Stimulated activated CD4-positive, alpha-beta T cell treated with anti-CD3 and anti-CD28 coated beads, Interleukin-1b, Interleukin-23, amount 100 ng/mL, for 4 hours (primary cell): Measurements from ENCODE around the gene CCDC57.

Experiments used
- DNase-seq, 2 donors: peaks; one replicate each; pipeline ENCODE4 v3.0.0-alpha.2; 2020; ENCODE audit warnings: low read depth in 2 of 2

CCDC57 gene

GRCh38 chr17:82126556-82127314 is 85.9 kb downstream of the CCDC57 start:
- peak; percentile 40 to 61 for DNase-seq

- DNase-seq, result no peak
Observed at GRCh38 chr17:82124101-82124500, 88.5 kb downstream of the CCDC57 start.

DNA sequence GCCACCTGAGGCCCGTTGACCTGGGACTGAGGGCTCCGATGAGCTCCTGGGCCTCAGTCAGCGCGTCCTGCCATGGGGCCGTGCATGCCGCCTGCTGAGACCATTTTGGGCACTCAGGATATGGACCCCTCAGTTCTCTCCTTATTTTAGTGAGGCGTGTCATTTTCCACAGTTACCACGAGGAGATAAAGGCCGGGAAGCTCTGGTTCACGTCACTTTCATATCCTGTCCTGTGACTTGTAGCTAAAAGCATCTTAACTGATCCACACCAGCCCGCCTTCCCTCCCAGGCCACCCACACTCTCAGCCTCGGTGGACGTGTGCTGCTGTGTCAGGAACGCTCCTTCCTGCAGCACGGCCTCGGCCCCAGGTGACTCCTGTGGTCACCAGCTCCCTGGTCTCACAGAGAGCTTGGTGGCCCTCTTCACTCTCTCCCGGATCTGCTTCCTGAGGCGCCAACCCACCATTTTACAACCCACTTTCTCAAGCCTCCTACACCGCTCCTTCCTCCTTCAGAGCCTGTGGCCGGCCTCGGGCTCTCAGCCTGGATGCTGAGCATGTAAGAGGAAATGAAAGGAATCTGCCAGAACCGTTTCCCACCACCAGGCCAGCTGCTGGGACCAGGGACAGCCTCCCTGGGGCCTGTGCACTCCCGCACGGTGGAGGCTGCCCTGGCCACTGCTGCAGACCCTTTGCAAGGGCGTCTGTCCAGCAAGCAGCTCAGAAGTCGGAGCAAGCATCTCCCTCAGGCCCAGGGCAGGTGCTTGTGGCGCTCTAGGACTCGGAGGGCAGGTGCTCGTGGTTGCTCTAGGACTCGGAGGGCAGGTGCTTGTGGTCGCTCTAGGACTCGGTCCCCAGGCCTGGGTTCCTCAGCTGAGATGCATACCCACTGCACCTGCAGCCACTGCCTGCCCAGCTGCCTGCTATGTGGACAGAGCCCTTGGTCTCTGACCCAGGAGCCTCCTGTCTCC is 90.7 kb downstream of the CCDC57 start:
- DNase-seq, result no peak

DNA sequence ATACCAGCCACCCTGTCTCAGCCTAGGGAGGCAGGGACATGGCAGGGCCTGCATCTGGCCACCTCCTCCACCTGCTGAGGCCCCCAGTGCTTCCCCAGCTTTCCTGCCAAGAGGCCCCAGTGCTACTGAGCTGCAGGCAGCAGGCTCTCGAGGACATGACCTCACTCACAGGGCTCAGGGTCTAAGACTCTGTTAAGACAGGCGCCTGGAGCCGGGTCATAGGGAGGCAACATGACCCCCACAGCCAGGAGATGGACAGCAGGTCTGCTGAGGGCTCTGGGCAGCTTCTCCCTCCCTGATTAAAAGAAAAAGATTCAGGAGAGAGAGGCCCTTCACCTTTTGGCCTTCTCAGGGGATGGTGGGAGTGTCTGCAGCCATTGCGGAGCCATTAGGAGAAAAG is 91.4 kb downstream of the CCDC57 start:
- no peak for DNase-seq

DNA sequence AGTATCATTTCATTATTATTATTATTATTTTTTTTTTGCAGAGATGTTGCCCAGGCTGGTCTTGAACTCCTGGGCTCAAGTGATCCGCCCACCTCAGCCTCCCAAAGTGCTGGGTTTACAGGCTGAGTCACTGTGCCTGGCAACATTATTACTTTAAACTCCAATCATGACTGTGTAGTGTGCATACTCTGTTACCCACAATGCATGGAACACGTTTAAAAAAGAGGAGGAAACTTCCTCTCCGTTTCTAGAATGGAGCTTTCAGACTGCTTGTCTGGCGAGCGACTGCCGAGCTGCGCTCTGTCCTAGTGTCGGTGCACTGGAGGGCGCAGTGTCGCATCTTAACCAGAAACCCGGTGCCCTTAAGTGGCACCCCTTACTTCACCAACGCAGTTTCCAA is 92.5 kb downstream of the CCDC57 start:
- DNase-seq, result no peak

GRCh38 chr17:82118815-82119380 is 93.7 kb downstream of the CCDC57 start:
- no peak for DNase-seq

- no peak for DNase-seq
Observed at GRCh38 chr17:82118168-82118814, 94.4 kb downstream of the CCDC57 start.

DNA sequence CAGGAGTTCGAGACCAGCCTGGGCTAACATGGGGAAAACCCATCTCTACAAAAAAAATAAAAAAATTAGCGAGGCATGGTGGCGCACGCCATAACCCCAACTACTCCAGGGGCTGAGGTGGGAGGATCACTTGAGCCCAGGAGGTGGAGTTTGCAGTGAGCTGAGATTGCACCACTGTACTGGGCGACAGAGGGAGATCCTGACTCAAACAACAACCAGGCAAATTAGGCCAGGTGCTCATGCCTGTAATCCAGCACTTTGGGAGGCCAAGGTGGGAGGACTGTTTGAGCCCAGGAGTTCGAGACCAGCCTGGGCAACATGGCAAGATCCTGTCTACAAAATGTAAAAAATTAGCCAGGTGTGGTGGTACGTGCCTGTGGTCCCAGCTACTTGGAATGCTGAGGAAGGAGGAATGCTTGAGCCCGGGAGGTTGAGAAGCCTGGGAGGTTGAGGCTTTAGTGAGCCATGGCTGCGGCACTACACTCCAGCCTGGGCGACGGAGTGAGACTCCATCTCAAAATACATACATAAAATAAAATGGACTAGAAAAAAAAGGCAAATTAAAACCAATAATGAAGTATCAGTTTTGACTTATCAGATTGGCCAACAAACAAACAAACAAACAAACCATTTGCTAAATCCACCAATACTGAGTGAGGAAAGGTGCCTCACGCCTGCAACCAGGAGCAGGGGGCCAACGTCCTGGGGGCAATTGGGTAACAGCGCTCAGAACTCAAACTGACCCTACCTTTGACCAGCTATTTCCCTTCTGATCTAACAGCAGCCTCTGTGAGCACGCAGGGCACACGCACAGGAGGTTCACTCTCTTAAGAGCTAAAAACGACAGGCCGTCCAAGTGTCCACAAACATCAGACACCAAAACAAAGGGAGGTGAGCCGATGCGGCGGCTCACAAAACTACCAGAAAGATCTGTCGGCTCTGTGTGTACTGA is 95.2 kb downstream of the CCDC57 start:
- DNase-seq, result no peak

DNA sequence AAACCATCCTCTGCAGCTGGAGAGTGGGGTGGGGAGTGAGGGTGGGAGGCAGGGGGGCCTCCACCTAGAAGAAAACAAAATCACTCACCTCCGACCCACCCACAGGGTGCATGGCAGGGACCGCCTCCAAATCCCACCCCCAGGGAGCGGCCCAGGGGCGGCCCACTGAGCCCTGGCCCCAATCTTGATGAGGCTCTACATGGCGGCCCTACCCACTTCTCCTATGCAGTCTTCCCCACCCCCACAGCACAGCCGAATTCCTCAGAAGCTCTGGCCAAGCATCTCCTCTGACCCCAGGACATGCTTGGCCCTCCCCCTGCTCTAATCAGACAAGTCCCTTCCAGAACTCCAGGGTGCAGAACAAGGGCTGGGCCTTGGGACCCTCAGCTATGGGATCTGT is 96.4 kb downstream of the CCDC57 start:
- DNase-seq, result no peak

GRCh38 chr17:82114872-82115271 is 97.8 kb downstream of the CCDC57 start:
- no peak for DNase-seq

DNA sequence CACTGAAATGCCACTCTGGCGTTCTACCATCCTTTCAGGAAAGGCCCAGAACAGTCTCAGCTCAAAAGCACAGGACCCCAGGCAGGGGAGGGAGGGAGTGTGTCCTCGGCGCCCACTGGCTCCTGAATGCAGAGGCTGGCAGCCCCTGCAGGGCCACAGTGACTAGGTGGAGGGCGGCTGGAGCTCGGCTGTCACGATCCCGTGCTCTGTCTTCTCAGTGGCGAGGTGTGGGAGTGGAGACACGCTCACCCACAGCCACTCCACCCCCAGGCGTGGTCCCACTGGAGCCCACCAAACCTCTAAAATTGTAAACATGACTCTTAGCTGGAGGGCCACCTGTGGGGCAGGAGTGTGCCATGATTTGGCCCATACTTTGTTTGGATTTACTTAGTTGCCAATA is 98.2 kb downstream of the CCDC57 start:
- no peak for DNase-seq

DNA sequence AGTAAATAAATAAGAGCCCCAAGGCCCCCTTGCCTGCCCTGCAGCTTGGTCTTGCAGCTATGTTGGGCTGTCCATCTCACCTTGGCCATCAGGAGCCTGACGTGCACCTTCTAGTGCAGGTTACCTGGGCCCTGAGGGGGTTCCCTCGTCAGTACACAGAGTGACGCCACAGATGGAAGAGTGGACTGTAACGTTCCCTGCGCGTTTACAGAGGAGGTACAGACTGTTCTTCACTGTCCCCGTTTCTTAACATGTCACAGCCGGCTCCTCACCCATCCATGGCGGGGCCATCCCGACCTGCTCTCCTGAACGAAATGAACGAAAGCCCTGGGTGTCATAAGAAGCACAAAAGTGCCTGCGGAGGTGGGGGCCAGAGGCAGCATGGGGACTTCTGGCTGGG is 98.7 kb downstream of the CCDC57 start:
- no peak for DNase-seq

GRCh38 chr17:82113422-82113821 is 99.2 kb downstream of the CCDC57 start:
- no peak for DNase-seq

GRCh38 chr17:82112914-82113311 is 99.7 kb downstream of the CCDC57 start:
- no peak for DNase-seq

DNA sequence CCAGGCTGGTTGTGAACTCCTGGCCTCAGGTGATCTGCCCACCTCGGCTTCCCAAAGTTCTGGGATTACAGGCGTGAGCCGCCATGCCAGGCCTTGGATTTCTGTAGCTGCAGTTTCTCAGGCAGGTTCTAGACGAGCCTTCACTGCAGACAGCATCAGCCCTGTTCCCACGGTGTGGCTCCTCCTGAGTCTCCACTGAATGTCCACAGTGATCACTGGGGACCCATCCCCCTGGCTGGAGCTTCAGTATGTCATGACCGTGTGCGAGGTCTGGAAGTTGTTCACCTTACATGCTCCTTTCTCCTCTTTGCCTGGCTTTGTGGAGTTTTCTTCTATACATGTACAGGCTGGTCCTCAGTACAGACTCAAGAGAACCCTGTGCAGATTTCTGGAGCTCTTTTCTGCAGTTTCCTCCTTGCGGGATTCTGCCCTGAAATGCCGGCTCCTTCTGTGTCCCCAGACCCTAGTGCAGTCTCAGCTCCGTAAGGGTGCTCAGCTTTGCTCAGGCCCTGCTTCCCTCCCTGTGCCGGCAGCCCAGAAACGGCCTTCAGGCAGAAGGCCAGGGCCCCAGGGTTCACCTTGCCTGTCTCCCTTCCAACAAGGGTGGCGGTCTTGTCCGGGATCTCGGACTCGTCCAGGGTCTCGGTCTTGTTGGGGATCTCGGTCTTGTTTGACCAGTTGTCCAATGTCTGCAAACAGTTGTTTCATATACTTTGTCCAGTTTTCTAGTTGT is 100.3 kb downstream of the CCDC57 start:
- DNase-seq, result no peak

- no peak for DNase-seq
Observed at GRCh38 chr17:82110298-82110697, 102.3 kb downstream of the CCDC57 start.

DNA sequence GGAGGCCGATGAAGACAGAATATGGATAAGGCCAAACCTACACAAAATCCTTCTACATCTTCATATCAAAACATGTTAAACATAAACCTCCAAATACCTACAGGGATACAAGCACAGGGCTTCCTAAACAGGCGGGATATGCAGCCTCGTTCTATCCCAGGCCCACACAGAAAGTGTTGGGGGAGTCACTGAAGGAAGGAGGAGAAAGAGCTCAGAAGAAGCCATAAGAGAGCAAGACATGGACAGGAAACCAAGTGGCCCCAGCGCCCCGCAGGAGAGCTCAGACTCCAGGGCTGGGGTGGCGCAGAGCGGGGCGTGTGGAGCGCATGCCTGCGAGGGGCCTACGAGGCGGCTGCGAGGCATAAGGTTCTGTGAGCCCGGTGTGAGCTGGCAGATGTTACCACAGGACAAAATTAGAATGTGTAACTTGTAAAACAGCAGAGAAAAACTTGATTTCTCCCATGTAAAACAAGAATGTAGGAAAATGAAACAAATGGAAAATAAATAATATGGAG is 103.6 kb downstream of the CCDC57 start:
- no peak for DNase-seq

DNA sequence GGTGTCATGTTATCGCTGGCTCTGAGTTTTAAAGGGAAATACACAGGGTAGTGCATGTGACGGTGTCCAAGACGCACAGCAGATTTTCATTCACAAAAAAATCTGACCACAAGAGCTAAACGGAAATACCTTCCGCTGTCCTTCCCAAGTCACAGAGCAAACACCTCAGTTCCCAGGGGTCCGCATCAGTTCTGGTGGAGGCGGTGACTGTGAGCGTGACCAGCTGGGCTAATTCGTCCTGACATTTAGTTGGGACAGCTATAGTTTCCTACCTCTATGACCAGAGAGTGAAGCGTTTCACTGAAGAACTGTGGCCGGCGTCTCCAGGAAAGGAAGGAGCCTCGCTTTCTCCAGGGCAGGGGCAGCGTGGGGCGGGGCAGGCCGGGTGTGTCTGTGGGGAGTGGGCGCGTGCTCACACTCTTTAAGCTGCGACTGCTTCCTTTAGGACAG is 104.1 kb downstream of the CCDC57 start:
- DNase-seq, result no peak

DNA sequence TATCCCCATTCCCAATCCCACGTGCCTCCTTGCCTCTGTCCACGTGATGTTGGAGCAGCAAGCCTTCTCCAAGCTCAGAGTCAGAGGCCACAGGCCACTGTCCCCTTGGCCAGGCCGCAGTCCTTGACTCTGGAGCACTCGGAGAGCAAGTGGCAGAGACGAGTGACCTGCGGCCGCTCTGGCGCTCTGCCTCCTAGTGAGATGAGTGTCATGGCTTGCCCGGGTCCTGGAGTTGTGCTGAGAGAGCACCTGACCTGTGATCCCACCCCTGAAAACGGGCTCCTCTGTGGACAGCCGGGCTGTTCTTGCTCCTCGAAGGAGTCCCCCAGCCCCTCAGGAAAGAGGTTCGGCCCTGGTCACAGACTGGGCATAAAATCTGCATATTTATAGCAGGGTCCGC is 104.6 kb downstream of the CCDC57 start:
- no peak for DNase-seq

- DNase-seq, result no peak
Observed at GRCh38 chr17:82107341-82107860, 105.2 kb downstream of the CCDC57 start.
